NCI-H2029 (cell line): ENCODE measurements around the gene PCGF1.
"Not testable (repeated sequence)": the region's sequence is repeated elsewhere in the genome, so short reads cannot be mapped to it uniquely, and the experiment has no call there.

ENCODE experiments used
- DNase-seq: peaks from one replicate; lab custom pipeline; 2025; lab: John Stamatoyannopoulos, UW

PCGF1 gene

GRCh38 chr2:74499267-74499939, 8.1 kb downstream of the PCGF1 start, which contains the start of gene LBX2:
Gene LBX2, minus strand, starts transcription at chr2:74499603. Its CDS starts 66 bp downstream, at chr2:74499537.
- no peak for DNase-seq

DNA sequence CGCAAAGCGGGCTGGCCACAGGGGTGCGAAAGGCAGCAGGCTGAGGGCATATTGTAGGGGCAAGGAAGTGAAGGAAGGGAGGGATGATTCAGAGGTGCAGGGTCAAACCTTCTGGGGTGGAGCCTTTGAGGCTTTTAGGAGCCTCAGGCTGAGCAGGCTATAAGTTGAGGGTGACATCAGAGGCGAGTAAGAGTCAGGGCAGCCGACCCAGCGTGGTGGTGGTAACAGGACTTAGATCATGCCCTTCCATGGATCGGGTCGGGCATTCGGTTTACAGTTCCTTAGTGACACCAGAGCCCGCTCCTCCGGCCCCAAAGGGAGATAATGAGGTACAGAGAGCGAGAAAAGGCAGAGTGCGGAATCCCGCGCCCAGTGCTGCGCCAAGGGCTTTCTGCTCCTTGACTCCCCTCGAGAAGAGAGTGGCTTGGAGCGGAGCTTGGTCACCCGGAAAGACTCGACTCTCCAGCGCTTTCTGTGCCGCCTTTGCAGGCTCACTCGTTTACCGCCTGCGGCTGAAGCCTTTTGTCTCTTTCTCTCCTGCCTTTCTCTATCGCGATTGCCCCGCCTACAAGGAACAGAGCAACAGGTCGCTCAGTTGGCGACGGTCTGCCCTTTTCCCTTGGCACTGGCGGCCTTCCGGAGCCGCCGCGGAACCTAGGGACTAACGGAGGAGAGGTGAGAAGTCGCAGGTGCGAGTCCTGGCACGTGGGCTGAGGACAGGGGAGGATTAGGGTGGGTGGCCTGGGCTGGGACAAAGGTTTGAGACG, 8.8 kb downstream of the PCGF1 start:
- DNase-seq = no peak

DNA sequence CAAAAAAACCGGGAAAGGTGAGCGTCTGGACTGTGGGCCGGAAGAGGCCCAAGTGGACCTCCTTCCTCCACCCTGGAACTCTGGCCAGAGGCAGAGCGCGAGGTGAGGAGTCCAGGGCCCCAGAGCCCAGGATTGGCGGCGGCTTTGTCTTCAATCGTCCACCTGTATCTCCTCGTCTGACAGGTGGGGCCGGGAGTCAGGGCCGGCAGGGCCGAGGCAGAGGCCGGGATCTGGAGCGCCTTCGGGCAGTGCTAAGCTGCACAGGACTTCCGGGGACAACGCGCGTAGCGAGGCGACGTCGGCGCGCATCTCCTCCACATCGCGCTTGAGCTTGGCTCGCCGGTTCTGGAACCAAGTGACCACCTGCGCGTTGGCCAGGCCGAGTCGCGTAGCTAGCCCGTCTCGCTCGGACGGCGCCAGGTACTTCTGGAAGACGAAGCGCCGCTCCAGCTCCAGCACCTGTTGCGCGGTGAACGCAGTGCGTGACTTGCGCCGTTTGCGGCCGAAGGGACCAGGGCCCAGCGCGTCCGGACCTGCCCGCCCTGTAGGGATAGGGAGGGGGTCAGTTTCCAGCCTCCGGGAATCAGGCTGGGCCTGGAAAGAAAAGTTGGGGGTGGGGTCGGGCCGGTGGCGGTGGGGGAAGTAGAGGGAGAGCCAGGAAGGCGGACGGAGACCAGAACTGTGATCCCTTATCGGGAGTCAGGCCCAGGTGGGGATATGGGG, 9.6 kb downstream of the PCGF1 start:
- no peak for DNase-seq

GRCh38 chr2:74496997-74497776, 10.3 kb downstream of the PCGF1 start:
- no peak for DNase-seq

- no peak for DNase-seq
These were observed 12.1 kb downstream of the PCGF1 start for GRCh38 chr2:74495440-74495839.

GRCh38 chr2:74493546-74493945, 13.9 kb downstream of the PCGF1 start:
- DNase-seq = no peak

GRCh38 chr2:74491648-74492544, 15.6 kb downstream of the PCGF1 start:
- no peak for DNase-seq

DNA sequence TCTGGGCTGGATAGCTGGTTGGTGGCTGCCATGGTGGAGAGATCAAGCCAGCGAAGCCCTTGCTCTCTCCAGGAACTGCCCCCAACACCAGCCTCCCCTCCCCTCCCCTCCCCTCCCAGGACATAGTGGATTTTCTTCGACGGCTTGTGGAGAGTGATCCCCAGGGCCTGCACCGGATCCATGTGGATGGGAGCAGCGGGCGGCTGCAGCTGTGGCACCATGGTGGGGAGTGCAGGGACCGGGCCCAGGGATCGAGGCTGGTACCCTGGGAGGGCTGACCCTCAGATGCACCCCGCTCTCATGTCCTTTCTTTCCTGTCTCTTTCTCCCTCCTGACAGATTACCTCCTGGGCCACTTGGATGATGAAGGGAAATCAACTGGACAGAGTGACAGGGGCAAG, 17.6 kb downstream of the PCGF1 start:
- DNase-seq = no peak

DNA sequence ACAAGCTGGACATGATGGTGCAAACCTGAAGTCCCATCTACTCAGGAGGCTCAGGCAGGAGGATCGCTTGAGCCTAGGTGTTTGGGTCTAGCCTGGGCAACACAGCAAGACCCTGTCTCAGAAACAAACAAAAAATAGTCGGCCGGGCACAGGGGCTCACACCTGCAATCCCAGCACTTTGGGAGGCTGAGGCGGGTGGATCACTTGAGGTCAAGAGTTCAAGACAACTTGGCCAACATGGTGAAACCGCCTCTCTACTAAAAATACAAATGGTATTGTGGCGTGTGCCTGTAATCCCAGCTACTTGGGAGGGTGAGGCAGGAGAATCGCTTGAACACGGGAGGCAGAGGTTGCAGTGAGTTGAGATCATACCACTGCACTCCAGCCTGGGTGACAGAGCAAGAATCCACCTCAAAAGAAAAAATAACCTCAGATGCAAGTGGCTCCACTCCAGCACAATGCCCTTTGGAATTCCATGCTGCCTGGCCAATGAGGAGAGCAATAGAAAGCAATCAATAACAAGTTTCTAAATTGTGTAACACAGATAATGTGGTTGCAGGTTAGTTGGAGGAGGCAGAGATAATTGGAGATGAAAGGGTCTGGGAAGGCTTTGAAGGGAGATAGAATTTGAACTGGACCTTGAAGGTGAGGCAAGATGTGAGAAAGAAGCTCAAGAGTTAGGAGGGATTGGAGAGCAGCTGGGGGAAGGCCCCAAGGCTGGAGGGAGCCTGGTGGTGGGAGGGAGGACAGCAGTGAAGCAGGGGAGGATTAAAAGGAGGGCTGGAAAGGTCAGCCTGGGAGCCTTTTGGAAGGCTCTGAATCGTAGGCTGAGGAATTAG, 18.6 kb downstream of the PCGF1 start:
- no peak for DNase-seq

GRCh38 chr2:74486141-74486540, 21.4 kb downstream of the PCGF1 start:
- DNase-seq = no peak

GRCh38 chr2:74483675-74484164, 23.8 kb downstream of the PCGF1 start:
- DNase-seq = not testable (repeated sequence)

DNA sequence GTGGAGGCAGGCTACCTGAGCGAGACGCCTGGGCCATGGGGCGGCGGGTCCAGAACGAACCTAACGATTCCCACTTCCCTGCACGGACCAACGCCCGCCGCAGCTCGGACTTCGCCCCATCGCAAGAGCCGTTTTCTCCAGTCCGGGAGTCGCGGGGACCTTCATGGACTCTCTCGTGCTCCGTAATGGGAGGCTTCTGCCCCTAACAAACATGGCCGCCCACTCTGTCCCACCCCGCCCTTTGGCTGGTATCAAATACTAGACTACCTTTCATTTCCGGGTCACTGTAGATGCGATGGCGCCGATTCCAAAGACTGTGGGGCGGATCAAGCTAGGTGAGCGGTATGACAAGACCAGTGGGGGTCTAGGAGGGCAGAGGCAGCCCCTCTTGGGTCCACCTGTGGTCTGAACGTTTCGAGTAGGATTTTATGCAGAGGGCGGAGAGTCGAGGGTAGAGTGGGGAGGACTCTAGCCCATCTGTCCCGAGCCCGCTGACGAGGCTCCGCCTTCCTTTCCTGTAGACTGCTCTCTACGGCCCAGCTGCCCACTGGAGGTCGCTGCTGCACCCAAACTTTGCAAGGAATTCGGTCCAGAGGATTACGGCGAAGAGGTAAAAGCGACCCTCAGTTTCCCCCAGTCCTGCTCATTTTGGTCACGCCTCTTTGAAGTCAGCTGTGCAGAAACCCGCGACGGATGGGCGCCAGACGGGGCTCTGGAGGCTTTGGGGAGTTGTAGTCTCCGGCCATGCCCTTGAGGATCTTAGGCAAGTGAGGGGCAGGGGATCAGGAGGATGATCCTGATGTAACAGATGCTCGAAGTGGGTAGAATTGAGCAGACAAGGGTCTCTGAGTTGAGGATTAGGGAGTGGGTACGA, 24.5 kb downstream of the PCGF1 start, which contains the start of the genes CCDC142 and TTC31:
Gene CCDC142, minus strand, starts transcription at position 198 of the 874 bp plus-strand sequence. Its CDS starts 161 bp downstream, at position 37.
Gene TTC31, plus strand, starts transcription at position 281 of the 874 bp plus-strand sequence. Its CDS starts 15 bp downstream, at position 296.
- peak; percentile 85 for DNase-seq

- DNase-seq = no peak
These were observed 25.3 kb downstream of the PCGF1 start for GRCh38 chr2:74481961-74482800.

DNA sequence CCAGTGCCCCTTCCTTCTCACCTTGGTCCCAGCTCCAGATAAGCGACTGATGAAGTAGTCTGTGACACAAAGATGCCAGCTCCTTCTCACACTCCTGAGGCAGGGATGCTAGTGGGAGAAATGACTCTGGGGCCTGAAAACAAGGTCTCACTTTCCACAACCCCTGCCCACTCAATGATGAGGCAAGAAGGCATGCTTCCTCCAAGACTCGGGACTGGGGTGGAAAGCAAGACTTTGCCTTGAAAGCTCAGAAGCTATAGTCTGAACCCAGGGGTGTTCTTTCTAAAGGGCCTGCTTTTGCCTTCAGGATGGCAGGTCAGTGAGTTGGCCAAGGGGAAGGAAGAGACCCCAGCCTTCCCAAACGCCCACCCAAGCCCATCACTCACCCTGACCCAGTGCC, 26.1 kb downstream of the PCGF1 start:
- DNase-seq = no peak

DNA sequence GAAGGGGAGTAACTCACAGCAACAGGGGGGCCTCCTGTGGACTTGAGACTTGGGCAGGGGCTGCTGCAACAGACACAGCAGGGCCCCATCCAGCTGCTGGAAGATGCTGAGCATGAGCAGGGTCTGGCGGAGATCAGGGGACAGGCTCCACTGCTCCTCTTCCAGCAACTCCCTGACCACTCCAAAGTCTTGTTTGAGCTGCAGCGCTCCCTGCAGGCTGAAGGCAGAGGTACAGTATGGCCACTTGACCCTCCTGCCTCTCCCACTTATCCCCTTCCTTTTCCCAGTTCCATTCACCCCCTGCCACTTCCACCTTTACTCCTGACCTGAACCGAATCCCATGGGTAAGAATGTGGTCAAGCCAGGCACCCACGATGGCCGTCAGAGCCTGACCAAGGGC, 32.6 kb downstream of the PCGF1 start:
- DNase-seq = no peak

DNA sequence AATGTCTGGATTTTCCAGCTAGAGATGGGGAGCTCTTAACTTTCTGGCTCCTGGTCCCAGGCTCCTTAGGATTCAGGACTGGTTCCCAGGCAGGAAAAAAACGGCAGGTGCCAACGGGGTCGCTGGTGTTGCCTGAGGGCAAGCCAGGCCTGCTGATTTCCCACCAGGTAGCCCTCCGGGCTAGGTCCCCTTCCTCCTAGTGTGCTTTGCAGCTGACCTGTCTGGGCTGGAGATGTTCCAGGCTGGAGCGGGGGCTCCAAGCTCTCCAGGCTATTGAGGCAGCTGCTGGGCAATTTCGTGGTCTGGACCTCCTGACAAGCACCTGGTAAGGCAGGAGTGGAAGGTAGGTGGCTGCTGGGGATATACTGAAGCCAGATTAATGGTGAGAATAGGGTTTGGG, 33.0 kb downstream of the PCGF1 start:
- DNase-seq = no peak

DNA sequence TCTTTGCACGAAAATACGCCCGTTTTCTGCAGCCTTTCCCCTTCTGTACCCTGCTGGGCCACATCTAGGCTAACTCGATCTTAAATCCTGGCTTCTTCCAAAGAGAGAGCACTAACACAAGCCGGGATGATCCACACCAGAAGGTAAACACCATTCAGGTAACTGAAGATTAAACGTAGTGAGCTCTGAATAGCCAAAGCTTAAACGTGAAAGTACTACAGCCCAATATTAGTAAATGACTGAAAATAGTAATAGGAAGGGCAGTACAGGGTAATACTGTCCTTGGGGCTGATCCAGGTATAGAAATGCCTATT, 34.6 kb downstream of the PCGF1 start:
- DNase-seq = no peak
